BLaER1 (cell line): Measurements from ENCODE around the gene OR10H4.
A peak's percentile ranks its signal among the peaks of the same experiment; 100 is the strongest.
"Not testable (repeated sequence)": the region's sequence is repeated elsewhere in the genome, so short reads cannot be mapped to it uniquely, and the experiment has no call there.

ENCODE experiments used
- H3K27ac ChIP-seq: shearing (Covaris generic); formaldehyde crosslinking; 2 replicates; pipeline ENCODE4 v1.8.1; 2022
- H3K27me3 ChIP-seq: shearing (Covaris generic); formaldehyde crosslinking; 2 replicates; pipeline ENCODE4 v1.8.1; 2022
- H3K36me3 ChIP-seq: shearing (Covaris generic); formaldehyde crosslinking; 2 replicates; pipeline ENCODE4 v1.8.1; 2022
- H3K4me1 ChIP-seq: shearing (Covaris generic); formaldehyde crosslinking; 2 replicates; pipeline ENCODE4 v1.8.1; 2022
- H3K4me2 ChIP-seq: shearing (Covaris generic); formaldehyde crosslinking; 2 replicates; pipeline ENCODE4 v1.8.1; 2022
- H3K4me3 ChIP-seq: shearing (Covaris generic); formaldehyde crosslinking; 2 replicates; pipeline ENCODE4 v1.8.1; 2022
- H3K9ac ChIP-seq: shearing (Covaris generic); formaldehyde crosslinking; 2 replicates; pipeline ENCODE4 v1.8.1; 2022
- H3K9me3 ChIP-seq: shearing (Covaris generic); formaldehyde crosslinking; 2 replicates; pipeline ENCODE4 v1.8.1; 2022
- H4K20me1 ChIP-seq: shearing (Covaris generic); formaldehyde crosslinking; 2 replicates; pipeline ENCODE4 v1.8.1; 2022
- Cebpa-rat ChIP-seq: shearing (Covaris generic); IDR thresholded peaks from 2 replicates; pipeline ENCODE4 v1.8.1; 2022

Gene OR10H4

GRCh38 chr19:15915109-15915508, 33.7 kb upstream of the OR10H4 start:
- no peak overlapping the region for H3K4me3 ChIP-seq
- H4K20me1 ChIP-seq = no peaks in the 10 kb centered on the region
- H3K9me3 ChIP-seq = peaks cover 18% of the 10 kb centered on the region
- H3K27ac ChIP-seq = no peak overlapping the region
- no peak overlapping the region for H3K4me2 ChIP-seq
- no peaks in the 10 kb centered on the region for H3K36me3 ChIP-seq
- peaks cover 5% of the 10 kb centered on the region; the same call in 1 of the 2 replicates for H3K4me1 ChIP-seq
- H3K9ac ChIP-seq = no peak overlapping the region
- no peak for TF ChIP-seq Cebpa-rat
- peaks cover 6% of the 10 kb centered on the region; the same call in 1 of the 2 replicates for H3K27me3 ChIP-seq

- TF ChIP-seq Cebpa-rat = no peak
- H3K4me3 ChIP-seq = no peak overlapping the region
- no peak overlapping the region for H3K27ac ChIP-seq
- H3K9ac ChIP-seq = no peak overlapping the region
- H3K4me2 ChIP-seq = no peak overlapping the region
- no peaks in the 10 kb centered on the region for H3K36me3 ChIP-seq
- H3K27me3 ChIP-seq = no peaks in the 10 kb centered on the region
- peaks cover 12% of the 10 kb centered on the region for H3K9me3 ChIP-seq
- peaks cover 5% of the 10 kb centered on the region; the same call in 1 of the 2 replicates for H3K4me1 ChIP-seq
- no peaks in the 10 kb centered on the region for H4K20me1 ChIP-seq
Measured at GRCh38 chr19:15919243-15919642, 29.6 kb upstream of the OR10H4 start.

GRCh38 chr19:15922021-15922420, 26.8 kb upstream of the OR10H4 start:
- Histone ChIP-seq H3K4me1 (peaks cover 4% of the 10 kb centered on the region; the same call in 1 of the 2 replicates), H3K27ac (no peak overlapping the region), H3K9me3 (no peaks in the 10 kb centered on the region), H3K36me3 (no peaks in the 10 kb centered on the region), H4K20me1 (no peaks in the 10 kb centered on the region), H3K27me3 (no peaks in the 10 kb centered on the region), H3K4me2 (no peak overlapping the region), H3K9ac (no peak overlapping the region), H3K4me3 (no peak overlapping the region)
- TF ChIP-seq Cebpa-rat = no peak

- no peaks in the 10 kb centered on the region for H3K9me3 ChIP-seq
- H3K4me1 ChIP-seq = peaks cover 3% of the 10 kb centered on the region
- TF ChIP-seq Cebpa-rat = no peak
- no peak overlapping the region for H3K27ac ChIP-seq
- no peaks in the 10 kb centered on the region for H3K27me3 ChIP-seq
- H4K20me1 ChIP-seq = no peaks in the 10 kb centered on the region
- no peak overlapping the region for H3K4me2 ChIP-seq
- no peaks in the 10 kb centered on the region for H3K36me3 ChIP-seq
- H3K9ac ChIP-seq = no peak overlapping the region
- H3K4me3 ChIP-seq = no peak overlapping the region
Measured at GRCh38 chr19:15923702-15924101, 25.1 kb upstream of the OR10H4 start.

DNA sequence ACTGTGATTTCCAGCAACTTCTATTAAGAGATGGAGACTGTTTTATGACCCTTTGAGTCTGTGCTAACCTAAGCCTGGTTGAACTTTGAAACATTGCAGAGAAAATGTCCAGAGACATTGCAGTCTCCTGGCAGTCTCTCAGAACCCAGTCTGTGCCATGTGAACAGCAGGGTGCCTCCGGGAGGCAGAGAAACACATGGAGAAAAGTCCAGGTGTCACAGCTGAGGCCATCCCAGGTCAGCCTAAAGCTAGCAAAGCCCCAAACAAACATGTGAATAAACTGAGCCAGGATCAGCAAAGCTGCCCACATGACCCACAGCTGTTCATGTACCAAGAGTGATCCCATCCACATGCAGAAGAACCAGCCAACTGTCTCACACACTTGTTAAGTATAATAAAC, 22.3 kb upstream of the OR10H4 start:
- Histone ChIP-seq H3K4me3 (no peak overlapping the region), H4K20me1 (no peaks in the 10 kb centered on the region), H3K27ac (no peak overlapping the region), H3K4me1 (peaks cover 15% of the 10 kb centered on the region), H3K9me3 (no peaks in the 10 kb centered on the region), H3K9ac (no peak overlapping the region), H3K4me2 (no peak overlapping the region), H3K36me3 (no peaks in the 10 kb centered on the region), H3K27me3 (peaks cover 11% of the 10 kb centered on the region)
- no peak for TF ChIP-seq Cebpa-rat

DNA sequence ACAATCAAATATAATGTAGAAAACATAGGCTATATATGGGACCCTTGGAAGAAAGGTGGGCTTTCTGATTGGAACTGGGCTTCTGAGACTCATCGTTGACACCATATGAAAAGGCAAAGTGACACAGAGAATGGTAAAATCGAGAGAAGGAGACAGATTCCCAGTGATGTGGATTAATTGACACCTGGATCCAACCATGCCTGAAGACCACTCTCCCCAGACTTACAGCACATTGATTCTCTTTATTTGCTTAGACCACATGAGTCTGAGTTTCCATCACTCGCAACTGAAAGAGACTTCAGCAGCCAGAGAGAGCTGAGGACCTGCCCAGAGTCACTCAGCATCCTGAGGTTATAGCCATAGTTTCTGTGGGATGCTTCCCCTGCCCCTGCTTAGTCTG, 20.5 kb upstream of the OR10H4 start:
- no peak for TF ChIP-seq Cebpa-rat
- peaks cover 11% of the 10 kb centered on the region for H3K27me3 ChIP-seq
- no peak overlapping the region for H3K4me3 ChIP-seq
- H3K9me3 ChIP-seq = no peaks in the 10 kb centered on the region
- H3K4me2 ChIP-seq = no peak overlapping the region; the same call in 1 of the 2 replicates
- no peak overlapping the region for H3K9ac ChIP-seq
- no peaks in the 10 kb centered on the region for H4K20me1 ChIP-seq
- H3K36me3 ChIP-seq = no peaks in the 10 kb centered on the region
- no peak overlapping the region for H3K27ac ChIP-seq
- peaks cover 15% of the 10 kb centered on the region for H3K4me1 ChIP-seq

DNA sequence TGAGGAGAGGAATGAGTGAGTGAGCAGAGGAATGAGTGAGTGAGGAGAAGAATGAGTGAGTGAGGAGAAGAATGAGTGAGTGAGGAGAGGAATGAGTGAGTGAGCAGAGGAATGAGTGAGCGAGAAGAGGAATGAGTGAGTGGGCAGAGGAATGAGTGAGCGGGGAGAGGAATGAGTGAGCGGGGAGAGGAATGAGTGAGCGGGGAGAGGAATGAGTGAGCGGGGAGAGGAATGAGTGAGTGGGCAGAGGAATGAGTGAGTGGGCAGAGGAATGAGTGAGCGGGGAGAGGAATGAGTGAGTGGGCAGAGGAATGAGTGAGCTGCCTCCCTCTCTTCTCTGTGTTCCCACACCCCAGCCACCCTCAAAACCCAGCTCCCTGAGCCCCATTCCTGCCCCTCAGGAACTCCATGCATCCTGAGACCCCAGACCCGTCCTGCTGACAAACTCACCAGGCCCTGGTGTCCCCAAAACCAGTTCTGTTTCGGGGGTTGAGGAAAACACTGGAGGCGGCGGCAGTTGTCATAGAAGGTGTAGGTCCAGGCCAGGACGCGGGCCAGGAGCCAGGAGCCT, 15.0 kb upstream of the OR10H4 start:
- H3K36me3 ChIP-seq, H3K9ac ChIP-seq, H3K27ac ChIP-seq, H4K20me1 ChIP-seq, H3K4me3 ChIP-seq: not testable (repeated sequence)
- Histone ChIP-seq H3K4me1 (peaks cover 21% of the 10 kb centered on the region), H3K4me2 (peak overlapping the region; percentile 47), H3K27me3 (peaks cover 20% of the 10 kb centered on the region), H3K9me3 (peaks cover 15% of the 10 kb centered on the region)

DNA sequence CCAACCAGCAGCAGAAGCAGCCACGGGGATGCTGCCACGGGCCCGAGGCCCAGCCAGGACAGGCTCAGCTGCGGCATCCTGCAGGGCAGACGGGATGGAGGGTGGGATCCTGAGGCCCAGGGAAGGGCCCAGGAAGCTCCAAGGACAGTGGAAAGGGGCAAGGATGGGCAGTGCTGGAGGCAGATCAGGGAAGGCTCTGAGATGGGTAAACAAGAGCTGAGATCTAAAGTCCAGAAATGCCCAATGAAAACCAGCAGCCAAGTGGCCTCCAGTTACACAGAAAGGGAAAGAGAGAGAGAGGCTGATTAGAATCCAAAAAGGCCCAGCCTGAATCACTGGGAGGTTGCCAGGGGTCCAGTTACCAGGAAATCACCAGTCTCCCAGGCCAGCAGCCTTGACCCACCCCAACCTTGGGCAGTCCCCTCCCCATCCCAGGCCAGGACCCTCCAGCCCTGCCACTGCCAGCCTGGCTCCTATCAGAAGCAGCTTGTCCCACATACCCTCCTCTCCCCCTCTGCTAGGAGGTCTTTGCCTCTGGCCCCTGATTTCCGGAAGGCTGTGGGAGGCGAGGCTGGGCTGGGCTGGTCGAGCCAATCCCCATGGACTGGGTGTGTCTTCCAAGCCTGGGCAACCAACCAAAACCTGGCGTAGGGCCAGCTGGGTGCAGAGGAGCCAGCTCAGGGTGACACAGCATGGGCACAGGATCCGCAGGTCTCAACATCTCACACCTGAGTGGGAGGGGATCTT, 14.3 kb upstream of the OR10H4 start, which contains the start of gene CYP4F11:
TSS of gene CYP4F11 (minus strand) at position 198 of the 747 bp plus-strand sequence. CDS start at position 77, 121 bp downstream.
- H4K20me1 ChIP-seq = no peaks in the 10 kb centered on the region
- H3K4me2 ChIP-seq = peak within 1 kb of the TSS; percentile 47
- H3K27ac ChIP-seq = no peak within 1 kb of the TSS
- no peak within 1 kb of the TSS for H3K9ac ChIP-seq
- no peaks in the 10 kb centered on the region for H3K36me3 ChIP-seq
- H3K4me1 ChIP-seq = peaks cover 15% of the 10 kb centered on the region
- no peak within 1 kb of the TSS for H3K4me3 ChIP-seq
- H3K27me3 ChIP-seq = peaks cover 20% of the 10 kb centered on the region
- TF ChIP-seq Cebpa-rat = no peak
- peaks cover 21% of the 10 kb centered on the region for H3K9me3 ChIP-seq

DNA sequence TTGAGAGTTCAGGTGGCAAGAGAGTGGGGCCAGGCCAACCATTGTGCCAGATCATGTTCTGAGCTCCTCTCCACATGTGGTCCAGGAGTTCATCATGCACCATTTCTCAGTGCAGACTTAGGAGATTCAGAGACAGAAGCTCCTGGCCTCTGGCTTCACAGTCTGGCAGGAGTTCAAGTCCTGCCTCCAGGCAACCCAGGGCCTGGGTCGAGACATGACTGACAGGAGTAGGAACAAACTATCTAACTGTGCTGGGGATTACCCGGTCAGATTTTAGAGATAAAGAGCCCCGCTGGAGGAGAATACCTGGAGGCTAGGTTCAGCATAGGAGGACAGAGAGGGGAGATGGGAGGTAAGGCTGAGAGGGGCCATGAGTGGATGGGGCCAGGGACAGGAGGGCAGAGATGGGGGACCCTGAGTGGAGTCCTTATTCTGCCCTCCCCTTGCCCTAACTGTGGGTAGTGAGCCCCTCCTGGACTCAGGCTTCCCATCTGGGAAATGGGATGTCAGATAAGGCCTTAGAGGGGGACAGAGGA, 13.6 kb upstream of the OR10H4 start:
- Histone ChIP-seq H4K20me1 (no peaks in the 10 kb centered on the region), H3K4me1 (peaks cover 11% of the 10 kb centered on the region), H3K9me3 (peaks cover 25% of the 10 kb centered on the region), H3K4me3 (no peak overlapping the region), H3K9ac (no peak overlapping the region), H3K4me2 (peak overlapping the region; percentile 47; the same call in 1 of the 2 replicates), H3K27ac (no peak overlapping the region), H3K36me3 (no peaks in the 10 kb centered on the region), H3K27me3 (peaks cover 20% of the 10 kb centered on the region)
- no peak for TF ChIP-seq Cebpa-rat

- H3K27ac ChIP-seq = no peak overlapping the region
- H3K4me3 ChIP-seq = no peak overlapping the region
- TF ChIP-seq Cebpa-rat = no peak
- H3K36me3 ChIP-seq = no peaks in the 10 kb centered on the region
- H3K27me3 ChIP-seq = peaks cover 11% of the 10 kb centered on the region
- H3K4me2 ChIP-seq = no peak overlapping the region
- peaks cover 25% of the 10 kb centered on the region for H3K9me3 ChIP-seq
- peaks cover 11% of the 10 kb centered on the region for H3K4me1 ChIP-seq
- no peaks in the 10 kb centered on the region for H4K20me1 ChIP-seq
- H3K9ac ChIP-seq = no peak overlapping the region
Measured at GRCh38 chr19:15936173-15936572, 12.6 kb upstream of the OR10H4 start.
